Measurements from ENCODE around the gene APLNR.

DNA sequence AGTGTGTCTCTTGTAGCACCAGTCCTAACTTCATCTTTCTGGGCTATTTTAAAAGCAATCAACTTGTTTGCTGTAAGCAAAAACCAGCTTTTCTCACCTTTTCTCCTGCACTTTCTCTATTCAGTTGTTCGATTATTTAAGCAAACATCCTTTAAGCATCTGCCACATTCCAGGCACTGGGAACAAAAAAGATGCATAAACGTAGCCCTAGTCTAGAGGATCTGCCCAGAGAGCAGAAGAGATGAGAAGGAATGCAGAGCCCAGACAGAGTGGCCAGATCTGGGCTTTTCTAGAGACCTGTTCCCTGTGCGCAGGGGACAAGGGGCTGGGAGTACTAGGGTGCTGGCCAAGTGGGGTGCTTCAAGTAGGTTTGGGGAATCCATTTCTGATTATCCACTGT, 8.4 kb downstream of the APLNR start:
- TF ChIP-seq, protein P1, sequence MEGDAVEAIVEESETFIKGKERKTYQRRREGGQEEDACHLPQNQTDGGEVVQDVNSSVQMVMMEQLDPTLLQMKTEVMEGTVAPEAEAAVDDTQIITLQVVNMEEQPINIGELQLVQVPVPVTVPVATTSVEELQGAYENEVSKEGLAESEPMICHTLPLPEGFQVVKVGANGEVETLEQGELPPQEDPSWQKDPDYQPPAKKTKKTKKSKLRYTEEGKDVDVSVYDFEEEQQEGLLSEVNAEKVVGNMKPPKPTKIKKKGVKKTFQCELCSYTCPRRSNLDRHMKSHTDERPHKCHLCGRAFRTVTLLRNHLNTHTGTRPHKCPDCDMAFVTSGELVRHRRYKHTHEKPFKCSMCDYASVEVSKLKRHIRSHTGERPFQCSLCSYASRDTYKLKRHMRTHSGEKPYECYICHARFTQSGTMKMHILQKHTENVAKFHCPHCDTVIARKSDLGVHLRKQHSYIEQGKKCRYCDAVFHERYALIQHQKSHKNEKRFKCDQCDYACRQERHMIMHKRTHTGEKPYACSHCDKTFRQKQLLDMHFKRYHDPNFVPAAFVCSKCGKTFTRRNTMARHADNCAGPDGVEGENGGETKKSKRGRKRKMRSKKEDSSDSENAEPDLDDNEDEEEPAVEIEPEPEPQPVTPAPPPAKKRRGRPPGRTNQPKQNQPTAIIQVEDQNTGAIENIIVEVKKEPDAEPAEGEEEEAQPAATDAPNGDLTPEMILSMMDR (IDR thresholded peaks at IDR 0.05) = no peak
- TF ChIP-seq ZFX (IDR thresholded peaks at IDR 0.05; ENCODE audit: borderline replicate concordance) = no peak
